Stomach (tissue), 4 donors: ENCODE results near the gene ZMAT5.

Experiments used
- CTCF ChIP-seq, 7 experiments: fragments of 450-650 bp in 4 of 7; fragments of 200-600 bp in 3 of 7; sonication (generic) in 3 of 7; IDR thresholded peaks; one replicate each; pipeline ENCODE4 v1.5.1; 2016 to 2019; ENCODE audit warnings: antibody characterized with exemption in 7 of 7, control low read depth in 2 of 7, mild to moderate bottlenecking in 1 of 7
- EP300 ChIP-seq: sonication (generic); formaldehyde crosslinking; IDR thresholded peaks from one replicate; pipeline ENCODE4 v1.6.1; 2017; ENCODE audit warnings: antibody characterized with exemption
- POLR2A ChIP-seq, 4 donors: fragments of 450-650 bp; IDR thresholded peaks; one replicate each; pipeline ENCODE4 v1.6.1; 2016; ENCODE audit warnings: antibody characterized with exemption in 4 of 4, control low read depth in 2 of 4, mild to moderate bottlenecking in 1 of 4, moderate library complexity in 1 of 4
- POLR2AphosphoS5 ChIP-seq, 3 donors: sonication (generic); formaldehyde crosslinking; IDR thresholded peaks; one replicate each; pipeline ENCODE4 v1.6.1; 2016; ENCODE audit warnings: antibody characterized with exemption in 3 of 3

- TF ChIP-seq CTCF (IDR thresholded peaks at IDR 0.05) (no peak), POLR2A (IDR thresholded peaks at IDR 0.05) (no peak), POLR2AphosphoS5 (IDR thresholded peaks at IDR 0.05) (no peak), EP300 (no peak)
These were observed 21.8 kb upstream of the ZMAT5 start for GRCh38 chr22:29788339-29789279.
